MCF 10A (cell line): Measurements from ENCODE around the gene SCARF2. TPM values are rescaled to one million over a fixed set of nuclear protein-coding genes. Genes with fewer than 3 reads are reported as not detected.

ENCODE experiments used
- BruUV-seq: library from RNA; stranded (reverse); fragments of 400-500 nt; replicated peaks from 2 replicates; lab custom pipeline; 2021; lab: Mats Ljungman, UMichigan
- CTCF ChIA-PET: fragments of 300-600 bp; sonication (Branson Sonifier 250); formaldehyde crosslinking; extraction: SDS; loops from one replicate; lab custom pipeline; 2021; ENCODE audit warnings: antibody characterized with exemption, inconsistent platforms; lab: Yijun Ruan, JAX
- POLR2A ChIA-PET: fragments of 300-600, 350-650 bp; sonication (Branson Sonifier 250); formaldehyde crosslinking; extraction: SDS; loops from one replicate; lab custom pipeline; 2020; ENCODE audit warnings: antibody characterized with exemption, inconsistent platforms; lab: Yijun Ruan, JAX
- DNase-seq: peaks from one replicate; pipeline ENCODE4 v3.0.0-alpha.2; 2018; ENCODE audit not compliant: unreplicated experiment
- H3K27ac Mint-ChIP-seq: one replicate; pipeline ENCODE4 v1.8.0; 2022; ENCODE audit warnings: mild to moderate bottlenecking, low read depth, mixed read lengths; ENCODE audit not compliant: unreplicated experiment
- H3K27me3 Mint-ChIP-seq: one replicate; pipeline ENCODE4 v1.8.0; 2022; ENCODE audit warnings: mixed read lengths; ENCODE audit not compliant: insufficient read depth, unreplicated experiment
- H3K36me3 Mint-ChIP-seq: one replicate; pipeline ENCODE4 v1.8.0; 2022; ENCODE audit warnings: mild to moderate bottlenecking, moderate library complexity, mixed read lengths; ENCODE audit not compliant: insufficient read depth, unreplicated experiment
- H3K4me1 Mint-ChIP-seq: one replicate; pipeline ENCODE4 v1.8.0; 2022; ENCODE audit warnings: mixed read lengths; ENCODE audit not compliant: insufficient read depth, unreplicated experiment
- H3K4me3 Mint-ChIP-seq: one replicate; pipeline ENCODE4 v1.8.0; 2022; ENCODE audit warnings: mild to moderate bottlenecking, moderate library complexity, mixed read lengths; ENCODE audit not compliant: unreplicated experiment
- H3K9me3 Mint-ChIP-seq: one replicate; pipeline ENCODE4 v1.8.0; 2022; ENCODE audit warnings: mixed read lengths; ENCODE audit not compliant: unreplicated experiment
- intact Hi-C: fragments of 100-400 bp; cut with micrococcal nuclease; formaldehyde crosslinking; loops from 2 replicates; pipeline ENCODE4 v1.14.1; 2022
- total RNA-seq: library from RNA; stranded (reverse); gene quantifications from 2 replicates; pipeline ENCODE4 v1.2.3, GENCODE V29; 2022
- TF ChIP-seq, protein P1 (sequence below): fragments of 200-600 bp; IDR thresholded peaks from one replicate; pipeline ENCODE4 v1.8.0; 2022; ENCODE audit warnings: antibody characterized with exemption, mild to moderate bottlenecking; ENCODE audit not compliant: unreplicated experiment

Gene SCARF2
- total RNA-seq, 1 experiment from 2014 or later: 0.35 TPM

DNA sequence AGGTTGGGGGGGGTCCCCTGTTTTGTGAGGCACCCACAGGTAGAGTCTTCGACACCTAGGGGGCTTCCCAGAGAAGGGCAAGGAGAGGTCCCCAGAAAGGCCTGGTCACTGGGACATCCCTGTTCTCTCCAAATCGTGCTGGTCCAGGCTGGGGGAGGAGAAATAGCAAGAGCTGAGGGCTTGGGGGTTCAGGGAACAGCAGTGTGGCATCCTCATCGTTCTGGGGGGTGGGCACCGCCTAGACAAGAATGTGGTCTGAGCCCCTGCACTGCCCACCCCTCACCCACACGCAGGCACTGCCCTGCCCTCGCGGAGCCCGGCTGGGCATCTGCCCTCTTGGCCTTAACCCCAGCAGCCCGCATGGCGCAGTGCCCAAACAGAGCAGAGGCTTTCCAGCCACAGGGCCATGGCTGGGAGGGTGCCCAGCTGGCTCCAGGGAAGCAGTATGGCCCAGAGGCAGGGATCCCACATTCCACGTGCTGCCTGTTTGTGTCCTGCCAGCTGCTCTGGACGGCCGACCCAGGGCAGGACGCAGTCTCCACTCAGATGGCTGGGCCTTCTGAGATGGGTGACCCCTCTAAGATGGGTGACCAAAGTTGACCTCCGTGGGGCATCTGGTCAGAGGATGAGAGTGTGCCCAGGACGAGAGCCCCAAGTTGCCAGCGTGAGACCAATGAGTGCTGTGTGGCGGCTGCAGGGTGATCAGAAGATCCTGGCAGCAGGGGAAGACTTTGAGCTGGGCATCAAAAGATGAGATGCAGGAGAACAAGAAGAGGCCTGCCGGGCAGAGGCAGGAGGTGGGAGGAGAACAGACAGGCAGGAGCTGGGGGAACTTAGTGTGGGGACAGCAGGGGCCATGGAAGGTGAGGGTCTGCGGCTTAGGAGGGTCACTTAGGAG, 14.4 kb downstream of the SCARF2 start:
- ChIA-PET POLR2A (interaction anchor here (0.7 kb wide), 1 partner anchor 303 kb away, joined by 3 read pairs; no protein-coding TSS in a partner anchor), CTCF (interaction anchor here (0.6 kb wide), 2 partner anchors 317 to 325 kb away, joined by 3 read pairs; no protein-coding TSS in a partner anchor)
- no peak for DNase-seq
- Mint-ChIP-seq H3K4me3 (no peak overlapping the region), H3K36me3 (no peaks in the 10 kb centered on the region), H3K4me1 (no peaks in the 10 kb centered on the region), H3K9me3 (no peaks in the 10 kb centered on the region), H3K27me3 (no peaks in the 10 kb centered on the region), H3K27ac (no peak overlapping the region)
- intact Hi-C loops: no loop called here
- TF ChIP-seq, protein P1, sequence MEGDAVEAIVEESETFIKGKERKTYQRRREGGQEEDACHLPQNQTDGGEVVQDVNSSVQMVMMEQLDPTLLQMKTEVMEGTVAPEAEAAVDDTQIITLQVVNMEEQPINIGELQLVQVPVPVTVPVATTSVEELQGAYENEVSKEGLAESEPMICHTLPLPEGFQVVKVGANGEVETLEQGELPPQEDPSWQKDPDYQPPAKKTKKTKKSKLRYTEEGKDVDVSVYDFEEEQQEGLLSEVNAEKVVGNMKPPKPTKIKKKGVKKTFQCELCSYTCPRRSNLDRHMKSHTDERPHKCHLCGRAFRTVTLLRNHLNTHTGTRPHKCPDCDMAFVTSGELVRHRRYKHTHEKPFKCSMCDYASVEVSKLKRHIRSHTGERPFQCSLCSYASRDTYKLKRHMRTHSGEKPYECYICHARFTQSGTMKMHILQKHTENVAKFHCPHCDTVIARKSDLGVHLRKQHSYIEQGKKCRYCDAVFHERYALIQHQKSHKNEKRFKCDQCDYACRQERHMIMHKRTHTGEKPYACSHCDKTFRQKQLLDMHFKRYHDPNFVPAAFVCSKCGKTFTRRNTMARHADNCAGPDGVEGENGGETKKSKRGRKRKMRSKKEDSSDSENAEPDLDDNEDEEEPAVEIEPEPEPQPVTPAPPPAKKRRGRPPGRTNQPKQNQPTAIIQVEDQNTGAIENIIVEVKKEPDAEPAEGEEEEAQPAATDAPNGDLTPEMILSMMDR: no peak
- BruUV-seq: no TSS peak

DNA sequence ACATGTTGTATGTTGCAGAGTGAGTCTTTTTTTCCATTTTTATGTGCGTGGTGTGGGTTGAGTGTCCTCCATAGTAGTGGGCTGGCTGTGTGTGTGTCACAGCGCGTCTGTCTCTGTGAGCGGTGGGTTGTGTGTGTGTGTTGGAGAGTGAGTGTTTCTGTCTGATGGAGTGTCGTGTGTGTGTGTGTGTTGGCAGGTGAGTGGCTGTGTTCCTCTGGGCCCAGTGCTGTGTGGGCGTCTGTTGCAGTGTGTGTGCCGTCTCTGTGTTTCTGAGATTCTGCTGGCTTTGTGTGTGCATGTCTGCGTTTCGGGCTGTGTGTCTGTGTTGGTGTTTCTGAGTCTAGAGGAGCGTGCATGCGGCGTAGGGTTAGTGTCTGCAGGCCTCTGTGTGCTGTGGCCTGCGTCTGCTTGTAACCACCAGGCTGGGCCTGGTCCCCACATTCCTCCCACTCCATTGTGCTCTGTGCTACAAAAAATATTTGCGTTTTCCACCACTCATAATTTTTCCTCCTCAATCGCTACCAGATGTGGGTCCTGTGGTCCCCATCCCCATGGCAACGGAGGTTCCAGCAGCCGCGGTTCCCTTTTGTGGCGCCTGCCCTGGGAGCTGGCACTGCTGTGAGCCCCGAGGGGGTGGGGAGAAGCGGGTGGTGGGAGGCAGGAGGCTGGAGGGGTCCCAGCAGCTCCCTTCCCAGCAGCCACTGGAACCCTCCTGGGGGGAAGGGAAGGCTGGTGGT, 15.2 kb downstream of the SCARF2 start:
- Mint-ChIP-seq H3K9me3 (no peaks in the 10 kb centered on the region), H3K4me1 (no peaks in the 10 kb centered on the region), H3K27ac (no peak overlapping the region), H3K4me3 (no peak overlapping the region), H3K36me3 (no peaks in the 10 kb centered on the region), H3K27me3 (no peaks in the 10 kb centered on the region)
- ChIA-PET POLR2A (no interaction called here), CTCF (interaction anchor here (0.6 kb wide), 2 partner anchors 316 to 326 kb away, joined by 3 read pairs; no protein-coding TSS in a partner anchor)
- no TSS peak for BruUV-seq
- no peak for DNase-seq
- intact Hi-C loops: no loop called here
- TF ChIP-seq, protein P1: no peak

DNA sequence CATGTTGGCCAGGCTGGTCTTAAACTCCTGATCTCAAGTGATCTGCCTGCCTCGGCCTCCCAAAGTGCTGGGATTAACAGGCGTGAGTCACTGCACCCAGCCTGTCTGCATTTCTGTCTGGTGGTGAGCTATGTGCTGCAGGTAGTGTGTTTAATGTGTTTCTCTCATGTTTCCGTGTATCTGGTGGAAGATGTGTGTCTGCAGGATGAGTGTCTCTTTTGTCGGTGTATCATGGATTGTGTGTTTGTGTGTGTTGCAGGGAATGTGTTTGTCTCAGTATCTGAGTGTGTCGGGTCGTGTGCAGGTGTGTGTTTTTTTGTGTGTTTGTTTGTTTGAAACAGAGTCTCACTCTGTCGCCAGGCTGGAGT, 16.1 kb downstream of the SCARF2 start:
- ChIA-PET CTCF (interaction anchor here (0.6 kb wide), 1 partner anchor 19 kb away, joined by 3 read pairs; no protein-coding TSS in a partner anchor), POLR2A (interaction anchor here (0.7 kb wide), 1 partner anchor 39 kb away, joined by 3 read pairs; no protein-coding TSS in a partner anchor)
- DNase-seq: no peak
- H3K36me3 Mint-ChIP-seq: no peaks in the 10 kb centered on the region
- intact Hi-C loops: no loop called here
- H3K9me3 Mint-ChIP-seq: no peaks in the 10 kb centered on the region
- H3K4me1 Mint-ChIP-seq: no peaks in the 10 kb centered on the region
- H3K4me3 Mint-ChIP-seq: no peak overlapping the region
- TF ChIP-seq, protein P1: no peak
- no peaks in the 10 kb centered on the region for H3K27me3 Mint-ChIP-seq
- H3K27ac Mint-ChIP-seq: no peak overlapping the region
- BruUV-seq: no TSS peak
